Right lobe of liver (tissue), 4 donors: ENCODE data around the gene GCSAML.

Source experiments
- POLR2A ChIP-seq: fragments of 450-650 bp; IDR thresholded peaks from one replicate; pipeline ENCODE4 v1.6.1; 2017; ENCODE audit warnings: antibody characterized with exemption, mild to moderate bottlenecking
- TF ChIP-seq, protein P1 (sequence below), 4 donors: fragments of 200-600 bp in 3 of 4; fragments of 450-650 bp in 1 of 4; IDR thresholded peaks; one replicate each; pipeline versions ENCODE4 v1.5.1 to v1.8.0; 2016 to 2022; ENCODE audit warnings: antibody characterized with exemption in 4 of 4, mild to moderate bottlenecking in 2 of 4
- donor health status: DM: no; HTN: no; CAD: no.
- donor health status: DM: no; HTN: no; CAD: no.
- donor health status: DM: no; HTN: yes; CAD: no.

DNA sequence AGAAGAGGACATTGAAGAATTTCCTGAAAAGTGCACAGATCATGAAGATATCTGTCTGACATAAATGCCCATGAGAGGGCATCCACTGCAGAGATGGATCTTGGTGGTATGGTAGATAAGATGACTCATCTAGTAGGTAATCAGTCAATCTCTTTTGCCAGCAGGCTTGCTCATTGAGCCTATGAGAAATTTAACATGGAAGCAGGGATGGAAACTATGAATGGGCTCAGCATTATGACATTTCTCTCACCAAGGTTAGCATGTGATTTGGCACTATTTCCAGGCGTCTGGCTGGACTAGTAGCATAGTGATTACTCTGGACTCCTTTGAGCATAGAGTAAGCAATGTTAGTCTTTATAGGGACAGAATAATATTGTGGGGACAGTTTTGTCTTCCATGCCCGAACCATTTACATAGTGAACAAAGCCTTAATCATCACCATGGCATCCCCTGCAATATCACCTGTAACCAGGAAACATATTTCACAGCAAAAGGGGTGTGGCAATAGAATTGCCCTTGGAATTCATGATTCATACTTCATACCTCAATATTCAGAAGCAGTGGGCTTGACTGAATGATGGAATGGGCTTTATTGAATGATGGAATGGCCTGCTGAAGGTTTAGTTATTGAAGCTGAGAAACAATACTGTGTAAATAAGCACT is 20.0 kb upstream of the GCSAML start:
- TF ChIP-seq, protein P1, sequence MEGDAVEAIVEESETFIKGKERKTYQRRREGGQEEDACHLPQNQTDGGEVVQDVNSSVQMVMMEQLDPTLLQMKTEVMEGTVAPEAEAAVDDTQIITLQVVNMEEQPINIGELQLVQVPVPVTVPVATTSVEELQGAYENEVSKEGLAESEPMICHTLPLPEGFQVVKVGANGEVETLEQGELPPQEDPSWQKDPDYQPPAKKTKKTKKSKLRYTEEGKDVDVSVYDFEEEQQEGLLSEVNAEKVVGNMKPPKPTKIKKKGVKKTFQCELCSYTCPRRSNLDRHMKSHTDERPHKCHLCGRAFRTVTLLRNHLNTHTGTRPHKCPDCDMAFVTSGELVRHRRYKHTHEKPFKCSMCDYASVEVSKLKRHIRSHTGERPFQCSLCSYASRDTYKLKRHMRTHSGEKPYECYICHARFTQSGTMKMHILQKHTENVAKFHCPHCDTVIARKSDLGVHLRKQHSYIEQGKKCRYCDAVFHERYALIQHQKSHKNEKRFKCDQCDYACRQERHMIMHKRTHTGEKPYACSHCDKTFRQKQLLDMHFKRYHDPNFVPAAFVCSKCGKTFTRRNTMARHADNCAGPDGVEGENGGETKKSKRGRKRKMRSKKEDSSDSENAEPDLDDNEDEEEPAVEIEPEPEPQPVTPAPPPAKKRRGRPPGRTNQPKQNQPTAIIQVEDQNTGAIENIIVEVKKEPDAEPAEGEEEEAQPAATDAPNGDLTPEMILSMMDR (IDR thresholded peaks at IDR 0.05) = no peak
- no peak for TF ChIP-seq POLR2A
